ENCODE data around the gene MARCHF9. TPM values are rescaled to one million over a fixed set of nuclear protein-coding genes. Genes with fewer than 3 reads are reported as not detected.

MARCHF9 gene
- total RNA-seq, 1 experiment from 2014 or later: 18.9 TPM

DNA sequence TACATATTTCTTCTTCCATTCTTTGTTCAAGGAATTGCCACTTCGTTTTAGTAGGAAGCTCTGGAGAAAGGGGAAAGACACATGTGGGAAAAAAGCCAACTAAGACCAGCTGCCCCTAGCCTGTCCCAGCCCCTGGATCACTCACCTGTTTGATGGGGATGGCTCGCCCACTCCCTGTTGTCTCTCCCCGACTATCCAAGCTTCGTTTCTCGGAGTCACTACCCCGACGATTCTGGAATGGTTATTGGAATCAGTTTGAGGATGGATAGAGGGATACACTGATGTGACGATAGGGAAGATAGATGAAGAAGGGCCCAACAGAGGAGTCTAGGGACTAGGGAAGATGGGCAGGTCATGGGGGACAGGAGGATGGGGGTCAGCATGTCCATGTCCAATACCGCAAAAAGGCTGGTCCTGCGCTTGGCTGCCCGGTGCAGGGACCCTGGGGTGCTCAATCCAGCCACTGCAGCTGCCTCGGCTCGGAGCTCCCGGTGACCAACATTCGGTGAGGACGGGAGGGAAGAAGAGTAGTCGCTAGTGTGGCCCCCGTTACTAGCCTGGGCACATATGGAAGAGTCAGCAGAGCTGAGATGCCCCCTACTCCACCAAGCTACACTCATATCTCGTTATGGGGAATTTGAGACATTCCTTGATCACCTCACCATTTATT, 23.4 kb upstream of the MARCHF9 start:
- POLR2A ChIA-PET (ENCODE audit: unreplicated experiment): interaction anchor here (0.8 kb wide), 1 partner anchor 28 kb away, joined by 7 read pairs; no protein-coding TSS in a partner anchor
- H3K9me3 ChIP-seq (ENCODE audit: insufficient read depth, low read depth): no peaks in the 10 kb centered on the region
- H3K36me3 ChIP-seq (ENCODE audit: low read depth): no peaks in the 10 kb centered on the region
- H3K4me1 ChIP-seq (replicated peaks; ENCODE audit: insufficient read depth): no peaks in the 10 kb centered on the region
- no peaks in the 10 kb centered on the region for H3K79me2 ChIP-seq (ENCODE audit: low read depth)
- H3K9me2 ChIP-seq (ENCODE audit: insufficient read depth): no peaks in the 10 kb centered on the region
- H3F3A ChIP-seq (ENCODE audit: insufficient read depth, low read depth): peaks cover 1% of the 10 kb centered on the region; the same call in 1 of the 2 replicates
- H3K27ac ChIP-seq: no peak overlapping the region
- no peak overlapping the region for H3K4me3 ChIP-seq
- no peak overlapping the region for H3K4me2 ChIP-seq
- BruUV-seq (replicated peaks): no TSS peak
- TF ChIP-seq EZH2 (IDR thresholded peaks at IDR 0.05; ENCODE audit: low read depth): no peak
- TF ChIP-seq, protein P1, sequence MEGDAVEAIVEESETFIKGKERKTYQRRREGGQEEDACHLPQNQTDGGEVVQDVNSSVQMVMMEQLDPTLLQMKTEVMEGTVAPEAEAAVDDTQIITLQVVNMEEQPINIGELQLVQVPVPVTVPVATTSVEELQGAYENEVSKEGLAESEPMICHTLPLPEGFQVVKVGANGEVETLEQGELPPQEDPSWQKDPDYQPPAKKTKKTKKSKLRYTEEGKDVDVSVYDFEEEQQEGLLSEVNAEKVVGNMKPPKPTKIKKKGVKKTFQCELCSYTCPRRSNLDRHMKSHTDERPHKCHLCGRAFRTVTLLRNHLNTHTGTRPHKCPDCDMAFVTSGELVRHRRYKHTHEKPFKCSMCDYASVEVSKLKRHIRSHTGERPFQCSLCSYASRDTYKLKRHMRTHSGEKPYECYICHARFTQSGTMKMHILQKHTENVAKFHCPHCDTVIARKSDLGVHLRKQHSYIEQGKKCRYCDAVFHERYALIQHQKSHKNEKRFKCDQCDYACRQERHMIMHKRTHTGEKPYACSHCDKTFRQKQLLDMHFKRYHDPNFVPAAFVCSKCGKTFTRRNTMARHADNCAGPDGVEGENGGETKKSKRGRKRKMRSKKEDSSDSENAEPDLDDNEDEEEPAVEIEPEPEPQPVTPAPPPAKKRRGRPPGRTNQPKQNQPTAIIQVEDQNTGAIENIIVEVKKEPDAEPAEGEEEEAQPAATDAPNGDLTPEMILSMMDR (conservative IDR thresholded peaks at IDR 0.05): no peak
- no peak for DNase-seq
- intact Hi-C loops (cut with micrococcal nuclease; ENCODE audit: unreplicated experiment): no loop called here
- peaks cover 16% of the 10 kb centered on the region for H3K27me3 ChIP-seq (ENCODE audit: insufficient read depth, low read depth)
- no peaks in the 10 kb centered on the region for H4K20me1 ChIP-seq (ENCODE audit: insufficient read depth)
- H2AFZ ChIP-seq: no peak overlapping the region
- CTCF ChIA-PET: no interaction called here

GRCh38 chr12:57732270-57732669, 22.6 kb upstream of the MARCHF9 start:
- H4K20me1 ChIP-seq (ENCODE audit: insufficient read depth): no peaks in the 10 kb centered on the region
- no peak overlapping the region for H3K4me3 ChIP-seq
- H2AFZ ChIP-seq: no peak overlapping the region
- H3F3A ChIP-seq (ENCODE audit: insufficient read depth, low read depth): peaks cover 5% of the 10 kb centered on the region; the same call in 1 of the 2 replicates
- H3K27ac ChIP-seq: no peak overlapping the region
- H3K27me3 ChIP-seq (ENCODE audit: insufficient read depth, low read depth): peaks cover 22% of the 10 kb centered on the region
- DNase-seq: no peak
- no peaks in the 10 kb centered on the region for H3K9me3 ChIP-seq (ENCODE audit: insufficient read depth, low read depth)
- no peaks in the 10 kb centered on the region for H3K9me2 ChIP-seq (ENCODE audit: insufficient read depth)
- ChIA-PET POLR2A (ENCODE audit: unreplicated experiment) (no interaction called here), CTCF (no interaction called here)
- TF ChIP-seq EZH2 (IDR thresholded peaks at IDR 0.05; ENCODE audit: low read depth): no peak
- TF ChIP-seq, protein P1 (conservative IDR thresholded peaks at IDR 0.05): no peak
- H3K4me1 ChIP-seq (replicated peaks; ENCODE audit: insufficient read depth): no peaks in the 10 kb centered on the region
- intact Hi-C loops (cut with micrococcal nuclease; ENCODE audit: unreplicated experiment): no loop called here
- no peak overlapping the region for H3K4me2 ChIP-seq
- no peaks in the 10 kb centered on the region for H3K36me3 ChIP-seq (ENCODE audit: low read depth)
- BruUV-seq (replicated peaks): no TSS peak
- no peaks in the 10 kb centered on the region for H3K79me2 ChIP-seq (ENCODE audit: low read depth)

DNA sequence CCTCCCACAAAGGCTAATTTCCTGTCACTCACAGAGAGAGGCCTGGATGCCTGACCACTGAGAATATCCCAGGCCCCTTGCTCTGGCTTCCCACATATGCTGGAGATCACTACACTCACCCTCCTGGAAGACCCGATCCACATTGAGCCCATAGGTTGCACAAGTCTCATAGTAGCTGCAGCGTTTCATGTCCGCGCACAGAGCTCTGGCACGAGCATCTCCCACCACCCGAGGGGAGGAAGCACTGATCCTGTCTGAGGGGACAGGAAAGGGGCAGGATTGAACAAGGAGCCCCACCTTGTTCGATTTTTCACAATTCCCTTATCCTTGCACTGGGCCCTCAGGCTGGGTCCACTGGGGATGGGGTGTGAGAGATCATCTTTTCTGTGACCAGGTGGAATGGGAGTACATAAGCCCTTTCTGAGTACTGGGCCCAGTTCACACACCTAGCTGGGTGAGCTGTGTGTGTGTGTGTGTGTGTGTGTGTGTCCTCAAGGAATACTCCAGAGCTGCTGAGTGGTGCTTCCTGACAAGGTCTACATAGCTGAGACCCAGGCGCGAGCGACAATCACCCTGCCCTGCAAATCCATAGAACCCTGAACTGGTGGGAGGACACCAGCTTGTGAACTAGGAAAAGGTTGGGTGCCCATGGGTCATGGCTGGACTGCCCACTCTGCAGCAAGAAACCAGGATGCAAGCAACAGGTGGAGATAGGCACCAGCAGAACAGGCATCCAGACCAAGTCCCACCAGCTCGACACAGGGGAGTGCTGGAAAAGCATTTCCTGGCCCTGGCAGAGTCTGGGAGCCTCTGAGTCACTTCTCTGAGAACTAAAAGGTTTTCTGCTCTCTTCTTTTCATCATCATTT, 21.9 kb upstream of the MARCHF9 start:
- Histone ChIP-seq H2AFZ (no peak overlapping the region), H3K9me2 (ENCODE audit: insufficient read depth) (no peaks in the 10 kb centered on the region), H3K27me3 (ENCODE audit: insufficient read depth, low read depth) (peaks cover 22% of the 10 kb centered on the region), H3K4me2 (no peak overlapping the region), H3F3A (ENCODE audit: insufficient read depth, low read depth) (peaks cover 5% of the 10 kb centered on the region; the same call in 1 of the 2 replicates), H3K27ac (no peak overlapping the region), H3K36me3 (ENCODE audit: low read depth) (no peaks in the 10 kb centered on the region), H3K4me3 (no peak overlapping the region), H3K9me3 (ENCODE audit: insufficient read depth, low read depth) (no peaks in the 10 kb centered on the region), H3K79me2 (ENCODE audit: low read depth) (no peaks in the 10 kb centered on the region), H3K4me1 (replicated peaks; ENCODE audit: insufficient read depth) (no peaks in the 10 kb centered on the region), H4K20me1 (ENCODE audit: insufficient read depth) (no peaks in the 10 kb centered on the region)
- no TSS peak for BruUV-seq (replicated peaks)
- TF ChIP-seq, protein P1 (conservative IDR thresholded peaks at IDR 0.05): no peak
- TF ChIP-seq EZH2 (IDR thresholded peaks at IDR 0.05; ENCODE audit: low read depth): no peak
- ChIA-PET CTCF (no interaction called here), POLR2A (ENCODE audit: unreplicated experiment) (no interaction called here)
- intact Hi-C loops (cut with micrococcal nuclease; ENCODE audit: unreplicated experiment): no loop called here
- no peak for DNase-seq
